Keratinocyte (primary cell): Measurements from ENCODE around the gene SLC44A3. TPM values are rescaled to one million over a fixed set of nuclear protein-coding genes. Genes with fewer than 3 reads are reported as not detected.

ENCODE experiments used
- DNase-seq: peaks from one replicate; pipeline ENCODE4 v3.0.0-alpha.2; 2011; ENCODE audit warnings: low read depth, missing footprints, low spot score
- FAIRE-seq: peaks from 2 replicates; lab custom pipeline; 2011; peaks lifted over from hg19 to GRCh38; lab: Jason Lieb, UNC
- H2AFZ ChIP-seq: 2 replicates; pipeline ENCODE4 v1.6.0; 2012; ENCODE audit warnings: low read length, control low read depth, inconsistent platforms; ENCODE audit not compliant: control insufficient read depth
- H3K27ac ChIP-seq: 2 replicates; pipeline ENCODE4 v1.5.1; 2011; ENCODE audit warnings: low read length; ENCODE audit not compliant: control insufficient read depth, insufficient read depth
- H3K27me3 ChIP-seq: 3 replicates; pipeline ENCODE4 v1.6.0; 2011; ENCODE audit warnings: low read length; ENCODE audit not compliant: control insufficient read depth, insufficient read depth; ENCODE audit errors: extremely low read depth
- H3K36me3 ChIP-seq, 2 experiments: 2 replicates in 1 of 2; 3 replicates in 1 of 2; pipeline ENCODE4 v1.5.1; 2011; ENCODE audit warnings: low read length in 2 of 2, mild to moderate bottlenecking in 1 of 2; ENCODE audit not compliant: control insufficient read depth in 2 of 2, insufficient read depth in 2 of 2; ENCODE audit errors: extremely low read depth in 1 of 2
- H3K4me1 ChIP-seq: 3 replicates; pipeline ENCODE4 v1.5.1; 2011; ENCODE audit warnings: low read length; ENCODE audit not compliant: control insufficient read depth, insufficient read depth; ENCODE audit errors: extremely low read depth
- H3K4me2 ChIP-seq: 3 replicates; pipeline ENCODE4 v1.6.0; 2011; ENCODE audit warnings: low read depth, low read length; ENCODE audit not compliant: control insufficient read depth, insufficient read depth; ENCODE audit errors: extremely low read depth
- H3K4me3 ChIP-seq, 3 experiments: fragments of 200-600 bp in 1 of 3; sonication (generic) in 1 of 3; 2 replicates in 2 of 3; 3 replicates in 1 of 3; pipeline ENCODE4 v1.5.1; 2011 to 2016; ENCODE audit warnings: low read length in 3 of 3, mild to moderate bottlenecking in 3 of 3, control low read depth in 2 of 3, inconsistent platforms in 1 of 3, low read depth in 1 of 3, mixed read lengths in 1 of 3, mixed run types in 1 of 3, moderate library complexity in 1 of 3; ENCODE audit not compliant: control insufficient read depth in 2 of 3, insufficient read depth in 2 of 3; ENCODE audit errors: extremely low read depth in 1 of 3
- H3K79me2 ChIP-seq: 2 replicates; pipeline ENCODE4 v1.6.0; 2012; ENCODE audit warnings: low read length; ENCODE audit not compliant: control insufficient read depth, insufficient read depth
- H3K9ac ChIP-seq: 3 replicates; pipeline ENCODE4 v1.6.0; 2011; ENCODE audit warnings: low read length; ENCODE audit not compliant: control insufficient read depth, insufficient read depth; ENCODE audit errors: extremely low read depth
- H3K9me1 ChIP-seq: 3 replicates; pipeline ENCODE4 v1.6.0; 2011; ENCODE audit warnings: low read length; ENCODE audit not compliant: control insufficient read depth, insufficient read depth; ENCODE audit errors: extremely low read depth
- H3K9me3 ChIP-seq: 2 replicates; pipeline ENCODE4 v1.5.1; 2012; ENCODE audit warnings: low read depth, low read length; ENCODE audit not compliant: control insufficient read depth
- H4K20me1 ChIP-seq: 3 replicates; pipeline ENCODE4 v1.6.0; 2011; ENCODE audit warnings: low read length; ENCODE audit not compliant: control insufficient read depth, insufficient read depth; ENCODE audit errors: extremely low read depth
- EZH2 ChIP-seq: IDR thresholded peaks from one replicate; pipeline ENCODE4 v1.6.1; 2012; ENCODE audit warnings: inconsistent platforms, mild to moderate bottlenecking, low read length, moderate library complexity
- dilution Hi-C: fragments of 300-500 bp; cut with MboI; formaldehyde crosslinking; loops from one replicate; pipeline ENCODE4 v1.7.0; 2020; ENCODE audit warnings: low sequenced_read_pairs; ENCODE audit not compliant: extremely low pct_ligation_motif_present
- polyA plus RNA-seq, 5 experiments: library from polyadenylated mRNA; depleted of rRNA in 3 of 5; stranded (reverse) in 3 of 5; stranded (forward) in 1 of 5; unstranded in 1 of 5; fragments of >200 nt; gene quantifications; 1 replicate in 1 of 5; 2 replicates in 3 of 5; 3 replicates in 1 of 5; pipeline versions ENCODE4 v1.2.1 to v1.2.3, GENCODE V29; 2011 to 2012; ENCODE audit warnings: missing spikeins in 2 of 5, low read depth in 1 of 5, low replicate concordance in 1 of 5
- TF ChIP-seq, protein P1 (sequence below), 3 experiments: IDR thresholded peaks in 1 of 3; conservative IDR thresholded peaks in 1 of 3; optimal IDR thresholded peaks in 1 of 3; 2 replicates in 2 of 3; 3 replicates in 1 of 3; pipeline versions ENCODE3 to v1.5.1; 2011; ENCODE audit warnings: low read length in 3 of 3, mild to moderate bottlenecking in 3 of 3, moderate library complexity in 2 of 3, control low read depth in 1 of 3, inconsistent platforms in 1 of 3; ENCODE audit not compliant: insufficient read depth in 2 of 3; ENCODE audit errors: extremely low read depth in 1 of 3

SLC44A3 gene
- polyA plus RNA-seq, 1 donor (not counting 4 experiments of a cell fraction or from before 2014, with no cell fraction given): 7.3 TPM

DNA sequence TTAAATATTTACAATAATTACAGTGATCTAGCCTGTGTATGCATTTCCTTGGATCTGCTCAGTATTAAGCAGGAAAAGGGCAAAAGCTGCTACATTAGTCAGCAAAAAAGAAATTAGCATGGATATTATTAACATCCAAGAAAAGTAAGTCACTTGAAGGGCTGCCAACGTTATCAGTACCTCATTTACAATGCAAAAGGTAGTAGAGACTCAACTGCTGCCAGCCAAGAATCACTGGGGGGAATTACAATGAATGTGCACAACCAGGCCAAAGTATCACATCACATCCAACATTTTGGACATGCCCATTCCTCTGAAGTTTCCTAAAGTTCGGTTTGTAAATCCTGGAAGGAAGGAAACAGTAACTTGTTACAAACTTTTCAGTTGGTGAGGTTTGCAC, 104.8 kb downstream of the SLC44A3 start:
- no peak for DNase-seq
- no peak for TF ChIP-seq EZH2
- TF ChIP-seq, protein P1, sequence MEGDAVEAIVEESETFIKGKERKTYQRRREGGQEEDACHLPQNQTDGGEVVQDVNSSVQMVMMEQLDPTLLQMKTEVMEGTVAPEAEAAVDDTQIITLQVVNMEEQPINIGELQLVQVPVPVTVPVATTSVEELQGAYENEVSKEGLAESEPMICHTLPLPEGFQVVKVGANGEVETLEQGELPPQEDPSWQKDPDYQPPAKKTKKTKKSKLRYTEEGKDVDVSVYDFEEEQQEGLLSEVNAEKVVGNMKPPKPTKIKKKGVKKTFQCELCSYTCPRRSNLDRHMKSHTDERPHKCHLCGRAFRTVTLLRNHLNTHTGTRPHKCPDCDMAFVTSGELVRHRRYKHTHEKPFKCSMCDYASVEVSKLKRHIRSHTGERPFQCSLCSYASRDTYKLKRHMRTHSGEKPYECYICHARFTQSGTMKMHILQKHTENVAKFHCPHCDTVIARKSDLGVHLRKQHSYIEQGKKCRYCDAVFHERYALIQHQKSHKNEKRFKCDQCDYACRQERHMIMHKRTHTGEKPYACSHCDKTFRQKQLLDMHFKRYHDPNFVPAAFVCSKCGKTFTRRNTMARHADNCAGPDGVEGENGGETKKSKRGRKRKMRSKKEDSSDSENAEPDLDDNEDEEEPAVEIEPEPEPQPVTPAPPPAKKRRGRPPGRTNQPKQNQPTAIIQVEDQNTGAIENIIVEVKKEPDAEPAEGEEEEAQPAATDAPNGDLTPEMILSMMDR (optimal IDR thresholded peaks at IDR 0.05 in 1 of 3, IDR thresholded peaks at IDR 0.05 in 1 of 3, conservative IDR thresholded peaks at IDR 0.05 in 1 of 3; ENCODE audit: extremely low read depth in 1 of 3, insufficient read depth in 2 of 3, low read length in 3 of 3): no peak
- Histone ChIP-seq H3K79me2 (peaks cover 61% of the 10 kb centered on the region), H3K4me2 (peak overlapping the region; percentile 91), H3K9me3 (no peaks in the 10 kb centered on the region), H3K9me1 (no peaks in the 10 kb centered on the region), H2AFZ (no peak overlapping the region), H4K20me1 (no peaks in the 10 kb centered on the region), H3K27ac (peak overlapping the region; percentile 73), H3K27me3 (no peaks in the 10 kb centered on the region), H3K4me1 (peaks cover 17% of the 10 kb centered on the region), H3K9ac (peak overlapping the region; percentile 75), H3K4me3 (peak overlapping the region; percentile 82 to 98 (median 85)), H3K36me3 (peaks cover 1 to 7% of the 10 kb centered on the region in 2 experiments)
- dilution Hi-C loops: no loop called here
- FAIRE-seq: no peak

DNA sequence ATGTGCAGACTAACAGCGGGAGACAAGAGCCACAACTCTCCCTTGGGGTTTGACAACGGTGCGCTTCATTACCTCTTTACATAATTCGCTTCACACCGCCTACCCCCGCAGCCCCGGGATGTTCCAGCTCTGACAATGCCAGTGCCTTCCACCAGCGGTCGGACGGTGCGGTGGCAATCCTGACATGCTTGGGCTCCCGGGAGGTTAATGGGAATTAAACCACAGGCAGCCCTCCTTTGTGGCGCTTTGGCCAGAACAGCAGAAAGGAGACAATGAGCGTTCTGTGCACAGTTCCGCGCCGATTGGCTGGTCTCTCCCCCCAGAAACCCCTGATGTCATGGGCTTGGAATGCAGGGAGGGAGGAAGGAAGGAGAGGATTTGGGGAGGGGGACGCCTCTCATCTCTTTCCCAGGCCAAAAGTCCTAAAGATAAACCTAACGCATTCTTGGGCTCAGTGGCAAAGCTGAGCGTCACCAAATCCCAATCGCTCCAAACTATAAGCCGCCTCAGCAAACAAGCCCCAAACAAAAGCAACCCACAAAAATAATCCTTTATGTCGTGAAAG, 105.5 kb downstream of the SLC44A3 start:
- TF ChIP-seq, protein P1 (optimal IDR thresholded peaks at IDR 0.05 in 1 of 3, IDR thresholded peaks at IDR 0.05 in 1 of 3, conservative IDR thresholded peaks at IDR 0.05 in 1 of 3; ENCODE audit: extremely low read depth in 1 of 3, insufficient read depth in 2 of 3, low read length in 3 of 3): peak in 2 of 3 experiments; percentile 2 to 8
- no peak for TF ChIP-seq EZH2
- Histone ChIP-seq H4K20me1 (no peaks in the 10 kb centered on the region), H3K4me2 (peak overlapping the region; percentile 91), H3K79me2 (peaks cover 55% of the 10 kb centered on the region), H3K4me3 (peak overlapping the region; percentile 82 to 98 (median 85)), H3K27ac (peak overlapping the region; percentile 73), H3K27me3 (no peaks in the 10 kb centered on the region), H3K4me1 (peaks cover 15% of the 10 kb centered on the region), H3K9ac (peak overlapping the region; percentile 75), H3K9me1 (no peaks in the 10 kb centered on the region), H3K9me3 (no peaks in the 10 kb centered on the region), H2AFZ (peak overlapping the region; percentile 42), H3K36me3 (peaks cover 1 to 7% of the 10 kb centered on the region in 2 experiments)
- peak; percentile 39 for FAIRE-seq
- dilution Hi-C loops: no loop called here
- DNase-seq: no peak
